Placental epithelial cell (primary cell): Measurements from ENCODE around the gene PGPEP1. TPM values are rescaled to one million over a fixed set of nuclear protein-coding genes. Genes with fewer than 3 reads are reported as not detected.

Experiments
- small RNA-seq: library from RNA; depleted of rRNA; stranded (forward); fragments of <200 nt; gene quantifications from one replicate; pipeline ENCODE3, GENCODE V24; 2012
- total RNA-seq: library from RNA; depleted of rRNA; stranded (reverse); fragments of >200 nt; gene quantifications from 2 replicates; pipeline ENCODE4 v1.2.3, GENCODE V29; 2012

PGPEP1 gene
- 9.3 and 10.2 TPM in 2 replicates for total RNA-seq

DNA sequence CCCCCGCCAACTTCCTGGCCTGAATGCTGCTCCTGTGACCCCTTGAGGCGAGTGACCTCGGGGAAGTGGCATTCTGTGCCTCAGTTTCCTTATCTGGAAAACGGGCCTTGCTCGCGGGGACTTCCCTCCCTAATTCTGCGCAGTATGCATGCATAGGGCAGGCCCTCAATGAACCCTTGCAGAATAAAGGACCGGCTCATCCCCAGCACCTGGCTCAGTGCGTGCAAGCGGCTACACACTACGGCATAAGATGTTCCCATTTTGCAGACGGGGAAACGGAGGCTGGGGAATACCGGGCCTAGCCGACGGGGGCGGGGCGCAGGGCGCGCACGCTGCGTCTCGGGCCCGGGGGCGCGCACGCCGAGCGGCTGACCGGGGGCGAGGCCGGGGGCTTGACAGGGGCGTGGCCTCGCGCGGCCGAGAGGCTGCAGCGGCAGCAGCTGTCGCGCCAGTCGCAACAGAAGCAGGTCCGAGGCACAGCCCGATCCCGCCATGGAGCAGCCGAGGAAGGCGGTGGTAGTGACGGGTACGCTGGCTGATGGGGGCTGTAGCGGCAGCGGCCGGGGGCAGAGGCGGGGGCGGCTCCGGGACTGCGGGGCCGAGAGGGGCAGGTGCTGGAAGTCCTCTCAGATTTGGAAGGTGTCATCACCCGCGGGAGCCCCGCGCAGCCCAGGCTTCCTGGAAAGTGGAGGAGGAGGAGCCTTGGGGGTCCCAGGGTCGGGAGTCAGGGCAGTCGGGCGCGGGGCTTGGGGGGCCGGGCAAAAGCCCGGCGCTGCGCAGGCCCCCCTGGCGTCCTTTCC lies at the start of gene PGPEP1:
Gene PGPEP1 (plus strand): TSS at position 409 of the 800 bp plus-strand sequence. CDS start 84 bp downstream, at position 493.

DNA sequence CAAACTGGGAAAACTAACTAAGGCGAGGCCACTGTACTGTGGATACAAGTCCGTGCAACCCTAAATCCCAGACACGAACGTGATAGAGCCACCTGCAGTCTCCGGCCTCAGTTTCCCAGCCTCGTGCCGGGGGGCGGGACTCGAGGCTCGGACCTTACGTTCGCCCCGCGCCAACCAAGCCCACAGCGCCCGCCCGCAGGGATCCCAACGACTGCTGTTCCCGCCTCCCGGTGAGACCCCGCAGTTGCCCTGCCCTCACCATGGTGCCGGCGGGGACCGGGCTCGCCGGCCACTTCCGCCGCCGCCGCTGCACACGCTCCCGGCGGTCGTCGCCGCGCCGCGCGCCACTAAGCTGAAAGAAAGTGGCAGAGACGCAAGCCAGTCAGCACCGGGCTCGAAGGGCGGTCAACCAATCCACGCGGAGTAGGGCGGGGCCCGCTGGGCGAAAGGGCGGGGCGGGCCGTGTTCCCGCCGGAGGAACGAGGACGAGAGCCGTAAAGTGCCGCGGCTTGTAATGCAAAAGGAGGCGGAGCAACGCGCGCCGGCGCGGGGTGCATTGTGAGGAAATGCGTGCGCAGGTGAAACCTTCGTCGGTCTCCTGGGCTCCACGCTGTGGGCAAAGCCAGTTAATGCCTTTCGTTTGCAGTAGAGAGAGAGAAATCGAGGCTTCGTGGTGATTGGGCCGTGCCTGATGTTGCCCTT lies 17.5 kb upstream of the PGPEP1 start, which contains the start of gene LSM4:
Gene LSM4 (minus strand): TSS at position 318 of the 702 bp plus-strand sequence. CDS start 56 bp downstream, at position 262.

GRCh38 chr19:18385675-18386542 lies 45.5 kb downstream of the PGPEP1 start, which contains the start of gene GDF15:
Gene GDF15, plus strand, starts transcription at chr19:18386158. Its CDS starts 32 bp downstream, at chr19:18386190.

GRCh38 chr19:18397242-18398202 lies 57.1 kb downstream of the PGPEP1 start, which contains the start of gene LRRC25:
Gene LRRC25, minus strand, starts transcription at chr19:18397622. Its CDS starts 659 bp downstream, at chr19:18396963.

GRCh38 chr19:18419195-18419698 lies 78.8 kb downstream of the PGPEP1 start, which contains the start of gene SSBP4:
Gene SSBP4, plus strand, starts transcription at chr19:18419398. Its CDS starts 251 bp downstream, at chr19:18419649.

Small RNA genes within 50 kb of the gene (small RNA-seq; reads per million reads assigned to genes)
- 0.09 reads per million for gene MIR3189
- gene RN7SL513P = not detected

Other genes starting within 250 kb of the PGPEP1 start
- gene MAST3, start 242.8 kb upstream of the PGPEP1 start, total RNA-seq = 1.6 TPM in 2 replicates
- gene PIK3R2, start 187.4 kb upstream of the PGPEP1 start, total RNA-seq = 34.9 and 72.3 TPM in 2 replicates
- 7.9 and 22.0 TPM in 2 replicates for gene IFI30, start 166.8 kb upstream of the PGPEP1 start, total RNA-seq
- 5.1 and 14.3 TPM in 2 replicates for gene MPV17L2, start 147.4 kb upstream of the PGPEP1 start, total RNA-seq
- 0.79 and 1.5 TPM in 2 replicates for gene RAB3A, start 136.6 kb upstream of the PGPEP1 start, total RNA-seq
- gene PDE4C, start 114.2 kb upstream of the PGPEP1 start, total RNA-seq = under 0.01 and 0.22 TPM in 2 replicates
- gene IQCN, start 66.1 kb upstream of the PGPEP1 start, total RNA-seq = 2.5 and 3.5 TPM in 2 replicates
- gene JUND, start 59.0 kb upstream of the PGPEP1 start, total RNA-seq = 213 and 219 TPM in 2 replicates
- gene LSM4, start 17.5 kb upstream of the PGPEP1 start, total RNA-seq = 152 and 205 TPM in 2 replicates
- 1.4 and 4.7 TPM in 2 replicates for gene GDF15, start 45.6 kb downstream of the PGPEP1 start, total RNA-seq
- not detected in 2 replicates for gene LRRC25, start 57.0 kb downstream of the PGPEP1 start, total RNA-seq
- gene SSBP4, start 78.8 kb downstream of the PGPEP1 start, total RNA-seq = 44.8 and 56.0 TPM in 2 replicates
- 13.7 and 23.2 TPM in 2 replicates for gene ISYNA1, start 97.5 kb downstream of the PGPEP1 start, total RNA-seq
- 15.5 and 17.3 TPM in 2 replicates for gene ELL, start 181.5 kb downstream of the PGPEP1 start, total RNA-seq
- 317 and 331 TPM in 2 replicates for gene FKBP8, start 203.0 kb downstream of the PGPEP1 start, total RNA-seq
- 83.2 and 108 TPM in 2 replicates for gene KXD1, start 217.3 kb downstream of the PGPEP1 start, total RNA-seq
- gene UBA52, start 231.3 kb downstream of the PGPEP1 start, total RNA-seq = 980 and 1,286 TPM in 2 replicates
- 42.0 and 55.3 TPM in 2 replicates for gene REX1BD, start 248.2 kb downstream of the PGPEP1 start, total RNA-seq